ENCODE measurements around the gene DMPK. TPM values are rescaled to one million over a fixed set of nuclear protein-coding genes. Genes with fewer than 3 reads are reported as not detected.

The DMPK gene
- total RNA-seq, 2 experiments from 2014 or later: 14.9 to 34.7 TPM

DNA sequence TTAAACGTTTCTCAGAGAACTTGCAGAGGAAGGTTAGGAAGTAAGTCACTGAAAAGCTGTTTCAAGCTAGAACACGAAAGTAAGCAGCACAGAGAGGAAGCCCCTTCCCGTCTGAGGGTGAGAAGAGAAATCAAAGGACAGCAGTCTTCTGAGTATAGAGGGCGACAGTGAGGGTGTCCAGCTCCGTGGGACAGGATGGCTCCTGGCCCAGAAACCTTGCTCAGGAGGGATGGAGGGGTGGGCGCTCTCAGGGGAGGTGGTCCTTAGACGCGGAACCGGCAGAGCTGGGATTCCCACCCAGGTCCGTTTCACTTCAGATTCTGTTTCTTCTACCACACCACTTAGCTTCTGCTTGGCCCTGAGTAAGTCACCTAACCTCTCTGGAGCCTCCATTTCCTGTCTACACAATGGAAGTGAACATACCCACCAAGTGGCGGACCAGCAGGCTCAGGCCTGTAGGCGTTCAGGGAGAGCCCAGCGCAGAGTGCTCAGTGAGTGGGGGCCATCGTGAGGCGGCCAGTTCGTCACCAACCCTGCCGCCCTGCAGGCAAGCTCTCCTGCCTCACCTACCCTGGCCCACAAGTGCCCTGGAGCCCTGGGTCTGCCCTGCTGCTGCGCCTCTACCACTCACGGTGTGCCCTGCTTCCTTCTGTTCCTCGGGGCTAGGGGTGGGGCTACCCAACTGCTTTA, 38.3 kb upstream of the DMPK start:
- no peak overlapping the region for H2AFZ ChIP-seq (ENCODE audit: low read length)
- H3K4me3 ChIP-seq (ENCODE audit: low read depth, low read length, poor library complexity, severe bottlenecking): no peak overlapping the region
- POLR2A ChIA-PET: no interaction called here
- peaks cover 5% of the 10 kb centered on the region for H3K4me1 ChIP-seq (ENCODE audit: insufficient read depth, low read length, poor library complexity, severe bottlenecking)
- DNase-seq (ENCODE audit: low spot score): no peak
- TF ChIP-seq, protein P1, sequence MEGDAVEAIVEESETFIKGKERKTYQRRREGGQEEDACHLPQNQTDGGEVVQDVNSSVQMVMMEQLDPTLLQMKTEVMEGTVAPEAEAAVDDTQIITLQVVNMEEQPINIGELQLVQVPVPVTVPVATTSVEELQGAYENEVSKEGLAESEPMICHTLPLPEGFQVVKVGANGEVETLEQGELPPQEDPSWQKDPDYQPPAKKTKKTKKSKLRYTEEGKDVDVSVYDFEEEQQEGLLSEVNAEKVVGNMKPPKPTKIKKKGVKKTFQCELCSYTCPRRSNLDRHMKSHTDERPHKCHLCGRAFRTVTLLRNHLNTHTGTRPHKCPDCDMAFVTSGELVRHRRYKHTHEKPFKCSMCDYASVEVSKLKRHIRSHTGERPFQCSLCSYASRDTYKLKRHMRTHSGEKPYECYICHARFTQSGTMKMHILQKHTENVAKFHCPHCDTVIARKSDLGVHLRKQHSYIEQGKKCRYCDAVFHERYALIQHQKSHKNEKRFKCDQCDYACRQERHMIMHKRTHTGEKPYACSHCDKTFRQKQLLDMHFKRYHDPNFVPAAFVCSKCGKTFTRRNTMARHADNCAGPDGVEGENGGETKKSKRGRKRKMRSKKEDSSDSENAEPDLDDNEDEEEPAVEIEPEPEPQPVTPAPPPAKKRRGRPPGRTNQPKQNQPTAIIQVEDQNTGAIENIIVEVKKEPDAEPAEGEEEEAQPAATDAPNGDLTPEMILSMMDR (conservative IDR thresholded peaks at IDR 0.05; ENCODE audit: low read length): no peak
- no peak for TF ChIP-seq EZH2phosphoT487 (IDR thresholded peaks at IDR 0.05; ENCODE audit: borderline replicate concordance, low read depth, low read length)
- BruUV-seq (replicated peaks): no TSS peak
- H3K27ac ChIP-seq (ENCODE audit: low read depth, low read length, poor library complexity, severe bottlenecking): no peak overlapping the region
- peaks cover 65% of the 10 kb centered on the region for H3K36me3 ChIP-seq (ENCODE audit: insufficient read depth, low read length)
- no peaks in the 10 kb centered on the region for H3K9me3 ChIP-seq (ENCODE audit: low read length)
- intact Hi-C loops (cut with micrococcal nuclease; ENCODE audit: unreplicated experiment): no loop called here
- H3K79me2 ChIP-seq (ENCODE audit: insufficient read depth, low read depth, low read length): no peaks in the 10 kb centered on the region
- H3K4me2 ChIP-seq (ENCODE audit: low read length): no peak overlapping the region
- CTCF ChIA-PET (ENCODE audit: unreplicated experiment): no interaction called here
- H3K9me2 ChIP-seq (ENCODE audit: insufficient read depth, low read length): no peaks in the 10 kb centered on the region
- no peaks in the 10 kb centered on the region for H4K20me1 ChIP-seq (ENCODE audit: insufficient read depth, low read length)

DNA sequence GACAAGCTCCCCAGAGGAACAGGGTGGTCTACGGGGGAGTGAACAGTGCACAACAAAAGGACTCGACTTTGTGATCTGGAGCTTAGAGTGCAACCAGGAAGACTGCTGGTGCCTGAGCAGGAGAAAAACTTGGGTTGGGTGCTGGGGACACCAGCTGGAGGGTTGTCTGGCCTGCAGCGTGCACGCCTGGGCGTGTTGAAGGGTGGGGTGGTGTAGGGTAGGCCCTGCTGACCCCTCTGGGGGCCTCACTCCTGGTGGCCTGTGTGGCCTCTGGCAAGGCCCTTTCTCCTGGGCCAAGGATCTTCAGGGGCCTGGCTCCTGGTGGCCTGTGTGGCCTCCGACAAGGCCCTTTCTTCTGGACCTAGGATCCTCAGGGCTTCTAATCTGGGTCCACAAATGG, 37.5 kb upstream of the DMPK start:
- Histone ChIP-seq H3K9me2 (ENCODE audit: insufficient read depth, low read length) (no peaks in the 10 kb centered on the region), H3K79me2 (ENCODE audit: insufficient read depth, low read depth, low read length) (no peaks in the 10 kb centered on the region), H3K4me1 (ENCODE audit: insufficient read depth, low read length, poor library complexity, severe bottlenecking) (peaks cover 5% of the 10 kb centered on the region), H3K27ac (ENCODE audit: low read depth, low read length, poor library complexity, severe bottlenecking) (no peak overlapping the region), H4K20me1 (ENCODE audit: insufficient read depth, low read length) (no peaks in the 10 kb centered on the region), H3K9me3 (ENCODE audit: low read length) (no peaks in the 10 kb centered on the region), H3K36me3 (ENCODE audit: insufficient read depth, low read length) (peaks cover 65% of the 10 kb centered on the region), H3K4me3 (ENCODE audit: low read depth, low read length, poor library complexity, severe bottlenecking) (no peak overlapping the region), H3K4me2 (ENCODE audit: low read length) (no peak overlapping the region), H2AFZ (ENCODE audit: low read length) (no peak overlapping the region)
- no TSS peak for BruUV-seq (replicated peaks)
- CTCF ChIA-PET (ENCODE audit: unreplicated experiment): no interaction called here
- POLR2A ChIA-PET: no interaction called here
- TF ChIP-seq, protein P1 (conservative IDR thresholded peaks at IDR 0.05; ENCODE audit: low read length): no peak
- no peak for TF ChIP-seq EZH2phosphoT487 (IDR thresholded peaks at IDR 0.05; ENCODE audit: borderline replicate concordance, low read depth, low read length)
- intact Hi-C loops (cut with micrococcal nuclease; ENCODE audit: unreplicated experiment): no loop called here
- DNase-seq (ENCODE audit: low spot score): no peak

DNA sequence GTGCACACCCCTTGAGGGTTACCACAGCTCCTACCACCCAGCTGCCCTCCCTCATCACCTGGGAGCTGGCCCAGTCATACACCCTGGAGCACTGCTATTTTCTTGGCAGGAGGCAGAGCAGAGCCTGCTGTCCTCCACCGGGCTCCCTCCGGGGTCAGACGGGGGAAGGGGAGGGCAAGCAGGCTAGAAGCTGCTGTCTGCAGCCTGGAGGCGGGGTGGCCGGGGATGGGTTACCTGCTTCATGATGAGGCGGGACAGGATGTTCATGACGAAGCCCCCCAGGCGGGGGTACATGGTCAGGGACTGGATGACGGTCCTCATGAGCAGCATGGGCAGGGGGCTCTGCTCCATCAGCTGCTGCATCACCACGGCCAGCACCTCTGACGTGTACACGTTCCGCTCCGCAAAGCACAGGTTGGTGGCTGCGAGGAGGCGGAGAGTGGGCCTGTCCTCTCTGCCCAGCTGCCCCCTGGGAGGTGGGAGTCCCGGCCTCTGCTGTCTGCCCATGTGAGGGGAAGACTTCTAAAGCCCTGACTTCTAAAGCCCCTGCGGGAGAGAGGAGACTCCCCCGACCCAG, 35.5 kb upstream of the DMPK start:
- no peak overlapping the region for H2AFZ ChIP-seq (ENCODE audit: low read length)
- intact Hi-C loops (cut with micrococcal nuclease; ENCODE audit: unreplicated experiment): loop anchor here (1.0 kb wide), 1 partner anchor 65 kb away; no protein-coding TSS in a partner anchor
- H3K4me3 ChIP-seq (ENCODE audit: low read depth, low read length, poor library complexity, severe bottlenecking): no peak overlapping the region
- no peaks in the 10 kb centered on the region for H3K9me3 ChIP-seq (ENCODE audit: low read length)
- no peaks in the 10 kb centered on the region for H3K9me2 ChIP-seq (ENCODE audit: insufficient read depth, low read length)
- H3K27ac ChIP-seq (ENCODE audit: low read depth, low read length, poor library complexity, severe bottlenecking): no peak overlapping the region
- H4K20me1 ChIP-seq (ENCODE audit: insufficient read depth, low read length): no peaks in the 10 kb centered on the region
- H3K4me2 ChIP-seq (ENCODE audit: low read length): no peak overlapping the region
- POLR2A ChIA-PET: no interaction called here
- H3K79me2 ChIP-seq (ENCODE audit: insufficient read depth, low read depth, low read length): no peaks in the 10 kb centered on the region
- BruUV-seq (replicated peaks): no TSS peak
- H3K36me3 ChIP-seq (ENCODE audit: insufficient read depth, low read length): peaks cover 51% of the 10 kb centered on the region
- H3K4me1 ChIP-seq (ENCODE audit: insufficient read depth, low read length, poor library complexity, severe bottlenecking): peaks cover 5% of the 10 kb centered on the region
- CTCF ChIA-PET (ENCODE audit: unreplicated experiment): interaction anchor here (1.1 kb wide), 1 partner anchor 43 kb away, joined by 3 read pairs; no protein-coding TSS in a partner anchor
- TF ChIP-seq, protein P1 (conservative IDR thresholded peaks at IDR 0.05; ENCODE audit: low read length): no peak
- TF ChIP-seq EZH2phosphoT487 (IDR thresholded peaks at IDR 0.05; ENCODE audit: borderline replicate concordance, low read depth, low read length): no peak
- no peak for DNase-seq (ENCODE audit: low spot score)
